HCT116 (cell line): Measurements from ENCODE around the gene MDH1. TPM values are rescaled to one million over a fixed set of nuclear protein-coding genes. Genes with fewer than 3 reads are reported as not detected.

Source experiments
- ATAC-seq: fragments of 200-7000 bp; cut with Tn5 transposase; 2 replicates; pipeline ENCODE4 v1.9.1; 2020; ENCODE audit warnings: mild to moderate bottlenecking, moderate library complexity
- BruUV-seq: library from RNA; stranded (reverse); fragments of 400-500 nt; replicated peaks from 2 replicates; lab custom pipeline; 2021; lab: Mats Ljungman, UMichigan
- CTCF ChIA-PET: fragments of 300-600 bp; sonication (Branson Sonifier 250); formaldehyde crosslinking; loops from one replicate; lab custom pipeline; 2021; ENCODE audit warnings: antibody characterized with exemption; lab: Charles Lee
- POLR2A ChIA-PET: fragments of 300-600, 350-600 bp; sonication (Branson Sonifier 250); formaldehyde crosslinking; loops from one replicate; lab custom pipeline; 2021; ENCODE audit warnings: antibody characterized with exemption; lab: Charles Lee
- RAD21 ChIA-PET, 2 experiments: fragments of 300-600 bp; sonication (Branson Sonifier 250); formaldehyde crosslinking; loops; one replicate each; lab custom pipeline; 2023; ENCODE audit warnings: low total read pairs in 2 of 2; ENCODE audit not compliant: uncharacterized antibody in 2 of 2, unreplicated experiment in 2 of 2, low non-redundant PET in 1 of 2; lab: Charles Lee
- DNase-seq: peaks from one replicate; pipeline ENCODE4 v3.0.0-alpha.2; 2010; ENCODE audit warnings: low read depth, low spot score
- H2AFZ ChIP-seq: fragments of 200-600 bp; shearing (Covaris generic), sonication (generic); 2 replicates; pipeline ENCODE4 v1.6.1; 2017; ENCODE audit warnings: low read depth, mixed run types, mixed read lengths, antibody characterized with exemption, low read length; ENCODE audit not compliant: poor library complexity, severe bottlenecking
- H3K27ac ChIP-seq: 2 replicates; pipeline ENCODE4 v1.5.1; 2012; ENCODE audit warnings: low read depth, low read length
- H3K27me3 ChIP-seq: fragments of 200-600 bp; sonication (generic); 2 replicates; pipeline ENCODE4 v1.6.1; 2016; ENCODE audit warnings: mixed run types, low read length, mixed read lengths; ENCODE audit not compliant: insufficient read depth
- H3K36me3 ChIP-seq, 2 experiments: fragments of 200-500 bp in 1 of 2; fragments of 200-600 bp in 1 of 2; sonication (Bioruptor generic) in 1 of 2; sonication (generic) in 1 of 2; 2 replicates each; pipeline versions ENCODE4 v1.5.1 to v1.6.1; 2014 to 2016; ENCODE audit warnings: low read length in 2 of 2, inconsistent platforms in 1 of 2, mixed read lengths in 1 of 2, mixed run types in 1 of 2; ENCODE audit not compliant: insufficient read depth in 2 of 2, control insufficient read depth in 1 of 2
- H3K4me1 ChIP-seq, 2 experiments: fragments of 200-600 bp in 1 of 2; sonication (generic) in 1 of 2; 2 replicates each; pipeline versions ENCODE4 v1.5.1 to v1.6.1; 2012 to 2017; ENCODE audit warnings: low read length in 2 of 2, inconsistent platforms in 1 of 2, mild to moderate bottlenecking in 1 of 2, mixed read lengths in 1 of 2, mixed run types in 1 of 2, moderate library complexity in 1 of 2; ENCODE audit not compliant: insufficient read depth in 2 of 2, control insufficient read depth in 1 of 2
- H3K4me2 ChIP-seq: fragments of 200-600 bp; sonication (generic); 2 replicates; pipeline ENCODE4 v1.6.1; 2017; ENCODE audit warnings: mixed run types, low read length, mixed read lengths
- H3K4me3 ChIP-seq, 2 experiments: fragments of 200-600 bp in 1 of 2; sonication (generic) in 1 of 2; replicated peaks in 1 of 2; 2 replicates each; pipeline ENCODE4 v1.5.1; 2011 to 2016; ENCODE audit warnings: low read length in 2 of 2, control low read depth in 1 of 2, low read depth in 1 of 2, mild to moderate bottlenecking in 1 of 2, mixed read lengths in 1 of 2, mixed run types in 1 of 2
- H3K79me2 ChIP-seq: fragments of 200-600 bp; sonication (generic); 2 replicates; pipeline ENCODE4 v1.6.1; 2017; ENCODE audit warnings: mild to moderate bottlenecking, mixed run types, low read length, moderate library complexity, mixed read lengths; ENCODE audit not compliant: insufficient read depth
- H3K9ac ChIP-seq: fragments of 200-600 bp; sonication (generic); 2 replicates; pipeline ENCODE4 v1.6.1; 2016; ENCODE audit warnings: low read length, mixed read lengths
- H3K9me2 ChIP-seq: fragments of 200-600 bp; sonication (generic), shearing (Covaris generic); 2 replicates; pipeline ENCODE4 v1.6.1; 2017; ENCODE audit warnings: mixed run types, mild to moderate bottlenecking, moderate library complexity; ENCODE audit not compliant: insufficient read depth
- H3K9me3 ChIP-seq, 2 experiments: fragments of 200-500 bp in 1 of 2; fragments of 200-600 bp in 1 of 2; sonication (Bioruptor generic) in 1 of 2; sonication (generic) in 1 of 2; 2 replicates each; pipeline ENCODE4 v1.6.1; 2014 to 2017; ENCODE audit warnings: low read length in 2 of 2, mixed read lengths in 2 of 2, inconsistent platforms in 1 of 2, low read depth in 1 of 2, mild to moderate bottlenecking in 1 of 2, mixed run types in 1 of 2, moderate library complexity in 1 of 2; ENCODE audit not compliant: control insufficient read depth in 1 of 2, insufficient read depth in 1 of 2
- H4K20me1 ChIP-seq: fragments of 200-600 bp; sonication (generic), shearing (Covaris generic); 2 replicates; pipeline ENCODE4 v1.6.1; 2017; ENCODE audit warnings: mixed run types, mild to moderate bottlenecking, moderate library complexity; ENCODE audit not compliant: insufficient read depth
- CEBPB ChIP-seq: IDR thresholded peaks from 2 replicates; pipeline ENCODE4 v1.6.1; 2012; ENCODE audit warnings: low read depth
- CTCF ChIP-seq, 3 experiments: fragments of 200-600 bp in 1 of 3; sonication (generic) in 1 of 3; IDR thresholded peaks in 2 of 3; conservative IDR thresholded peaks in 1 of 3; 2 replicates each; pipeline ENCODE4 v1.5.1; 2012 to 2017; ENCODE audit warnings: low read depth in 2 of 3, low read length in 2 of 3, antibody characterized with exemption in 1 of 3, borderline replicate concordance in 1 of 3, control low read depth in 1 of 3, mild to moderate bottlenecking in 1 of 3, mixed read lengths in 1 of 3, mixed run types in 1 of 3, moderate library complexity in 1 of 3; ENCODE audit not compliant: insufficient read depth in 1 of 3
- EGR1 ChIP-seq: IDR thresholded peaks from 2 replicates; pipeline ENCODE4 v1.6.1; 2012; ENCODE audit warnings: low read depth
- ELF1 ChIP-seq: IDR thresholded peaks from 2 replicates; pipeline ENCODE4 v1.6.1; 2012; ENCODE audit warnings: low read depth, borderline replicate concordance
- EZH2phosphoT487 ChIP-seq: fragments of 200-600 bp; IDR thresholded peaks from 2 replicates; pipeline ENCODE4 v1.6.1; 2018; ENCODE audit warnings: antibody characterized with exemption, borderline replicate concordance
- JUND ChIP-seq: IDR thresholded peaks from 2 replicates; pipeline ENCODE4 v1.6.1; 2012
- POLR2A ChIP-seq: IDR thresholded peaks from 2 replicates; pipeline ENCODE4 v1.7.0; 2011; ENCODE audit warnings: borderline replicate concordance; ENCODE audit not compliant: insufficient read depth, insufficient read length; ENCODE audit errors: extremely low read depth
- RAD21 ChIP-seq: IDR thresholded peaks from 2 replicates; pipeline ENCODE4 v1.6.1; 2012; ENCODE audit warnings: low read depth, mild to moderate bottlenecking
- SP1 ChIP-seq: IDR thresholded peaks from 2 replicates; pipeline ENCODE4 v1.6.1; 2012; ENCODE audit warnings: low read depth
- TCF7L2 ChIP-seq: IDR thresholded peaks from 2 replicates; pipeline ENCODE4 v1.7.0; 2011; ENCODE audit warnings: borderline replicate concordance, inconsistent platforms; ENCODE audit not compliant: insufficient read depth, insufficient read length; ENCODE audit errors: extremely low read depth
- ZNF274 ChIP-seq: fragments of 200-500 bp; sonication (Bioruptor generic); IDR thresholded peaks from 2 replicates; pipeline ENCODE4 v1.6.1; 2014; ENCODE audit warnings: mild to moderate bottlenecking, low read depth, low read length, inconsistent platforms
- intact Hi-C: fragments of 100-400 bp; cut with micrococcal nuclease; formaldehyde crosslinking; loops from 2 replicates; pipeline ENCODE4 v1.10.0; 2022
- total RNA-seq: library from RNA; stranded (reverse); gene quantifications from one replicate; pipeline ENCODE4 v1.2.1, GENCODE V29; 2021; ENCODE audit not compliant: unreplicated experiment

The MDH1 gene
- total RNA-seq, 1 experiment from 2014 or later: 192 TPM

DNA sequence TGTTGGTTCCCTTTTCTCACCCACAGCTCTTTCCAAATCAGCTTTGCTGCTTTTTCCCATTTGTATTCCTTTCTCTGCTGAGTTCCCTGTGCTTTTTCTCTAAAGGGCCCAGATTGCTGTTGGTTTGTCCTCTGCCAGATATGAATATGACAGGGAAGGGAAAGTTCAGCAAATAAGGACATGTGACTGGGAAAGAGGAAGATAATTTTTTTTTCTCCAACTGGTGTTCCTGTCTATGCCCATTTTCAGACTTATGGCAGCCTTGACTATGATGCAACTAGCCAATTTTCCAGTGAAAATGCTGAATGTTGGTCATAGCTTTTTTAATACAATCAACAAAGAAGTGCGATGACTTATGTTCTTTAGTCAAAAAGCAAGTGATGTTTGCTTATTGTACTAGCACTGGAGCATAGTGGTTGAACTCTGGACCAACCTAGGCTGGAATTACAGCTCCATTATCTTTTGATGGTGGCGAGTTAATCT is 7.7 kb downstream of the MDH1 start:
- DNase-seq (no peak), ATAC-seq (no peak)
- no TSS peak for BruUV-seq
- no peak overlapping the region for H3K27ac ChIP-seq
- no peak overlapping the region for H2AFZ ChIP-seq
- intact Hi-C loops: no loop called here
- no peak for TF ChIP-seq JUND
- no peak for TF ChIP-seq EGR1
- no peak for TF ChIP-seq TCF7L2
- no peak for TF ChIP-seq POLR2A
- TF ChIP-seq EZH2phosphoT487: no peak
- no peak for TF ChIP-seq CTCF (IDR thresholded peaks at IDR 0.05 in 2 of 3, conservative IDR thresholded peaks at IDR 0.05 in 1 of 3; ENCODE audit: borderline replicate concordance in 1 of 3, insufficient read depth in 1 of 3, low read depth in 2 of 3, low read length in 2 of 3)
- no peak for TF ChIP-seq RAD21
- TF ChIP-seq SP1: no peak
- no peak for TF ChIP-seq CEBPB
- TF ChIP-seq ZNF274: no peak
- TF ChIP-seq ELF1: no peak
- no peaks in the 10 kb centered on the region for H3K9me2 ChIP-seq
- H3K9ac ChIP-seq: no peak overlapping the region
- no peaks in the 10 kb centered on the region for H3K4me1 ChIP-seq
- RAD21 ChIA-PET: no interaction called here
- no peak overlapping the region for H3K4me2 ChIP-seq
- peaks cover 77% of the 10 kb centered on the region for H3K79me2 ChIP-seq
- no peaks in the 10 kb centered on the region for H3K9me3 ChIP-seq
- no peaks in the 10 kb centered on the region for H3K27me3 ChIP-seq
- POLR2A ChIA-PET: no interaction called here
- H3K36me3 ChIP-seq: peaks cover 31 to 32% of the 10 kb centered on the region in 2 experiments
- H4K20me1 ChIP-seq: no peaks in the 10 kb centered on the region
- CTCF ChIA-PET: no interaction called here
- H3K4me3 ChIP-seq: no peak overlapping the region
